ENCODE measurements around the gene PTX3.

PTX3 gene

DNA sequence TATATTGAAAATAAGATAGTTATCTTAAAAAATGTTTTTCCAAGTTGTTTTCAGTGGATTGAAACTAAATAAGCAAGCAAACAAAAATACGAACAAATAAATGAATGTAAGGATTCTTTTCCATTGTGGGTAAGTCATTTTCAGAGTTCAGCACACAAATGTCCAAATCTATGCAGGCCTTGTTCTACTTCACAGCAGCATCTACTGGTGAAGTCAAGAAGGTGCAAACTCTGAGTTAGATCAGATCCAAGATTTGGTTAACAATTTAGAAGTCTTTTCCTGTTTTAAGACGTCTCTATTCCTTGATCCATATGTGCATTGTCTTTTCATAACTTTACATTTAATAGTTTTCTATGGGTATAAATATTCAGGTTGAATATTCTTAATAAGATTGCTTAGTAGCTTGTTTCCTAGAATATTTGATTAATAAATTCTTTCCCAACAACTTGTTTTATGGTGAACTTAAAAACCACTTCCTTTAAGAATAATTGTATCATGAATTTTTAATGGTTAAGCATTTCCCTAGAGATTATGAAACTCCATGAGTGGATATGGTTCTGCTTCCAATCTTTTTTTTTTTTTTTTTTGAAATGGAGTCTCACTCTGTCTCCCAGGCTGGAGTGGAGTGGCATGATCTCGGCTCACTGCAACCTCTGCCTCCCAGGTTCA is 10.5 kb downstream of the PTX3 start:
- H3K4me3 Mint-ChIP-seq = no peak overlapping the region
- no peaks in the 10 kb centered on the region for H3K4me1 Mint-ChIP-seq
- H3K27ac Mint-ChIP-seq = no peak overlapping the region
- no peaks in the 10 kb centered on the region for H3K36me3 Mint-ChIP-seq
- H3K9me3 Mint-ChIP-seq = no peaks in the 10 kb centered on the region
- H3K27me3 Mint-ChIP-seq = no peaks in the 10 kb centered on the region

DNA sequence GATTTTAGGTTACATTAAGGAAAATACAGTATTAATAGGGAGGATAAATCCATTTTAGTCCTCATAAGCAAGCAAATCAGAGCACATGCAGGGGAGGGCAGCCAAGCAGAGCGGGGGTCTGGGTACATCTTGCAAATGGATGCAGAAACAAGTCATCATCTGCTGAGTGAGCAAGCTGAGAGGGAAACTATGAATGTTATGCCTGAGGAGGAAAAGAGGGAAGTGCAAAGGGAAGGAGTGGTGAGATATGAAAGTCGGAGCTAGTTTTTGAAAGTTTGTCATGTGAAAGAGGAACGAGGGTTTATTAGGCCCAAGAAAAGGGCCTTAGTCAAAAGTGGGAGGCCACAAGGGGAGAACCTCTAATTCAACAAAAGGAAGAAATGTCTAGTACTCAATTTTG is 15.4 kb downstream of the PTX3 start:
- H3K27me3 Mint-ChIP-seq = peaks cover 4% of the 10 kb centered on the region
- H3K4me1 Mint-ChIP-seq = no peaks in the 10 kb centered on the region
- no peak overlapping the region for H3K4me3 Mint-ChIP-seq
- no peak overlapping the region for H3K27ac Mint-ChIP-seq
- no peaks in the 10 kb centered on the region for H3K9me3 Mint-ChIP-seq
- H3K36me3 Mint-ChIP-seq = no peaks in the 10 kb centered on the region

DNA sequence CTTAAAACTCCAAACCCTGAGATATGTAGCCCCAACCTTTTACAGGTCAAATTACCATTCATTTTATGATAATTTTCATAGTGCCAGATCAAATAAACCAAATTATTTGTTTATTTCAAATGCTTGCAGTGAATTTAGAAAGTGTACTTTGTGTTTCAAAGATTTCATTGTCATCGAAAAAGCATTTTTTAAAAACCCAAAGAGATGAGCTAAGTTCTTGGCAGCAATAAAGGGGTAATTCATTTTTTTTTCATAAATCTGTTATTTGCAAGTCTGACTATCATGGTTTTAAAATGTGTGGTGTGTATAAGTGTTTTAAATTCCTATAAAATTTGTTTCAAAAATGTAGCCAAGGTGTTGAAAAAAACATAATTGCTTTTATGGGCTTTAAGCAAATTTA is 17.2 kb downstream of the PTX3 start:
- H3K4me3 Mint-ChIP-seq = no peak overlapping the region
- peaks cover 6% of the 10 kb centered on the region for H3K27me3 Mint-ChIP-seq
- no peaks in the 10 kb centered on the region for H3K36me3 Mint-ChIP-seq
- H3K27ac Mint-ChIP-seq = no peak overlapping the region
- H3K4me1 Mint-ChIP-seq = no peaks in the 10 kb centered on the region
- H3K9me3 Mint-ChIP-seq = no peaks in the 10 kb centered on the region

DNA sequence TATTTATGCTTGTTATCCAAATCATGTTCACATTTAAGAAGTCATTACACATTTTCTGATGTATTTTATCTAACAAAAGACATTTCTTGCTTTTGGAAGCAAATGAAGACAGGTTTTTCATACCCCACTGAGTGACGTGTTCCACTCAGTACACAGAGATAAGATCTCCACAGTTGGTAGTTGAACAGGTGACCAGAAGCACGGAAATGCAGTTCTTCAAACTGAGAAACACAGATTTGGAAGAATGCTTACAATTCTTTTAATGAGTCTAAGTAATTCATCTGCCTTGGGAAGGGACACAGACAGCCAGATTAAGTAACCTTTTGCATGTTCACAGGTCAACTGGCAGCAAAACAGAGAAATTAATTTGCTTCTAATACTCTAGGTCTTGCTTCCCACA is 23.1 kb downstream of the PTX3 start:
- Mint-ChIP-seq H3K4me3 (no peak overlapping the region), H3K27me3 (peaks cover 17% of the 10 kb centered on the region), H3K27ac (no peak overlapping the region)

DNA sequence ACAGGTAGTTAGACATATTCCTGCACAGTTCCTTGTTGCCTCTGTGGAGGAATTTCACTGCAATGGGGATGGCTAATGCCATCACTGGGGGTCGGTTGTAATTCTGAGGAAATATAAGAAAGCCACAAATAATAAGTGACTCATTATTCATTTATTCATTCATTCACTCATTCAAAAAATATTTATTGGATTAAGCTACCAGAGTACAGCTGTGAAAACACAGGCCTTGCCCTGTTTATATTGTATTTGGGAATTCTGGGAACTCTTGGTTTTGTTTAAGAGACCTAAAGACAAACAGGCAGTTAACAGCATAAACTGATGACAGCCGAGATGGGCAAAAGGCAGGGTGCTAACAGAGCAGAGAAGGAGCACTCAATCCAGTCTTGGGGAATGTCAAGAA is 23.6 kb downstream of the PTX3 start:
- H3K27ac Mint-ChIP-seq = no peak overlapping the region
- no peaks in the 10 kb centered on the region for H3K36me3 Mint-ChIP-seq
- no peaks in the 10 kb centered on the region for H3K9me3 Mint-ChIP-seq
- peaks cover 17% of the 10 kb centered on the region for H3K27me3 Mint-ChIP-seq
- H3K4me1 Mint-ChIP-seq = no peaks in the 10 kb centered on the region
- no peak overlapping the region for H3K4me3 Mint-ChIP-seq

More for the DNA sequence above, 23.1 kb downstream of the PTX3 start:
- no peaks in the 10 kb centered on the region for H3K36me3 Mint-ChIP-seq
- H3K4me1 Mint-ChIP-seq = no peaks in the 10 kb centered on the region
- H3K9me3 Mint-ChIP-seq = no peaks in the 10 kb centered on the region

DNA sequence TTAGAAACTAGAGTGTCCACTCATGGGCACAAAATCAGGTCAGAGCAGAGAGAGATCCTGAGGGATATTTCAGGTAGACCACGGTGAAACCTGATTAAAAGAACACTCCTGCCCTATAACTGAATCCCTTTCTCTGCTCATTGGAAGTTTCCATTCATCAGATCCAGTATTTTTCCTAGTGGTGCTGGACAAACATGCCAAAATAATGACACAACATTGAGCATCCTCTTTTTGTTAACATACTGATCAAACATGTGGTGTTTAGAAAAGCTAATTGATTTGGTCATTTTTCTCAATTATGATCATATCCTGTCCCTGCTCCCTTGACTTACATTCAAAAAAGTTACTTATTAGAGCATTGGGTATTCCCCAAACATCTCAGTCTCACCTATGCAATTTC is 27.2 kb downstream of the PTX3 start:
- Mint-ChIP-seq H3K4me1 (no peaks in the 10 kb centered on the region), H3K27ac (no peak overlapping the region), H3K36me3 (no peaks in the 10 kb centered on the region), H3K4me3 (no peak overlapping the region), H3K9me3 (no peaks in the 10 kb centered on the region), H3K27me3 (peaks cover 16% of the 10 kb centered on the region)

DNA sequence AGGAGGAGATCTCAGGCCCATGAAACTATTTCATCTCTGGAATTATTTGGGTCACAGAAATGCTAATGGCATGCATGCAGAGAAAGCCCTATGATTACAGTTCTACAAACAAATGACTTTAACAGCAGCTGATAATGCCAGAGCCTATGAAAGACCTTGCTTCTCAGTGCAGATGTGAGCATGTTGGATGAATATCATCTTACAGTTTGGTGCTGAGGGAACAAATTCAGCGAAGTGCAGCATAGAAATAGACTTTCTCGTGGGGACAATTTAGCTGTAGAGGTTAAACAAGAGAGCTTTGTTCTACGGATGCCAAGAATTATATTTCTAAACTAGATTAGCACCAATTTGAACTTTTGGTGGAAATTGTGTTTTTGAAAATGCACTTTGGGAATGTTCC is 27.7 kb downstream of the PTX3 start:
- Mint-ChIP-seq H3K27me3 (peaks cover 16% of the 10 kb centered on the region), H3K9me3 (no peaks in the 10 kb centered on the region), H3K27ac (no peak overlapping the region), H3K36me3 (no peaks in the 10 kb centered on the region), H3K4me3 (no peak overlapping the region), H3K4me1 (no peaks in the 10 kb centered on the region)

DNA sequence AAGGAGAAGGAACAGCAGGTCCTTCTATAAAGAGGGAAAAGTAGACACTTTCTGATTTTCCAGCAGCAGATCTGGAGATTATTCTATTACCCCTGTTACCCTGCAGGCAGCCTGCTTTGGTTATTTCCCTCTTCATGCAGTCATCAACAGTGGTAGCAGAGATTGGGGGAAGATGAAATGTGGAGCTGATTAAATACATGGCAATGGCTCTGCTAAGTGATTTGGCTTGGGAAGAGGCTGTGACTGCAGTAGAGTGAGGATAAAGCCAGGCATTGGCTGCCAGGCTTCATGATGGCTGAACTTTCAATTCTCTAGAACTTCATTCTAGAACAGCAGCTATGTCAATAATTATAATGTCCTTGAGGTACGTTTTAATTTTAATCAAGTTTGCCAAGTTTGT is 29.1 kb downstream of the PTX3 start:
- H3K4me1 Mint-ChIP-seq = no peaks in the 10 kb centered on the region
- no peak overlapping the region for H3K27ac Mint-ChIP-seq
- H3K9me3 Mint-ChIP-seq = no peaks in the 10 kb centered on the region
- no peak overlapping the region for H3K4me3 Mint-ChIP-seq
- H3K27me3 Mint-ChIP-seq = peaks cover 6% of the 10 kb centered on the region
- no peaks in the 10 kb centered on the region for H3K36me3 Mint-ChIP-seq

DNA sequence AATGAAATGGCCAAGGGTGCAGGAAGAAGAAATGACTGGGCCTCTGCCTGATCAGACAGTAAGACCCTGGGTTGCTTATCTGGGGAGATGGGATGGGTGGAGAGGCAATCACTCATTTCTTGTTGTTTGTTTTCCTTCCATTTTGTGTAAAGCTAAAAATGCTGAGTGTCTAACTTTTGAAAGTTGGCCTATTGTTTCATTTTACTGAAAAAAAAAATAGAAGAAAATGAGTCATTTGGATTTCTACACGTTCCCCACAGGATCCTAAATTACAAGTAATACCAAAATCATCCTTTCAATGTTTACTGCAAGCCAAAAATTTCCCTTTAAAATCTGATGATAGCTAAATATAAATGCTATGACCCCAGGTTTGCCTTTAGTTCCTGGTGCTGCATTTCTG is 30.6 kb downstream of the PTX3 start:
- Mint-ChIP-seq H3K36me3 (no peaks in the 10 kb centered on the region), H3K4me1 (no peaks in the 10 kb centered on the region), H3K9me3 (no peaks in the 10 kb centered on the region), H3K27me3 (peaks cover 6% of the 10 kb centered on the region), H3K4me3 (no peak overlapping the region), H3K27ac (no peak overlapping the region)

DNA sequence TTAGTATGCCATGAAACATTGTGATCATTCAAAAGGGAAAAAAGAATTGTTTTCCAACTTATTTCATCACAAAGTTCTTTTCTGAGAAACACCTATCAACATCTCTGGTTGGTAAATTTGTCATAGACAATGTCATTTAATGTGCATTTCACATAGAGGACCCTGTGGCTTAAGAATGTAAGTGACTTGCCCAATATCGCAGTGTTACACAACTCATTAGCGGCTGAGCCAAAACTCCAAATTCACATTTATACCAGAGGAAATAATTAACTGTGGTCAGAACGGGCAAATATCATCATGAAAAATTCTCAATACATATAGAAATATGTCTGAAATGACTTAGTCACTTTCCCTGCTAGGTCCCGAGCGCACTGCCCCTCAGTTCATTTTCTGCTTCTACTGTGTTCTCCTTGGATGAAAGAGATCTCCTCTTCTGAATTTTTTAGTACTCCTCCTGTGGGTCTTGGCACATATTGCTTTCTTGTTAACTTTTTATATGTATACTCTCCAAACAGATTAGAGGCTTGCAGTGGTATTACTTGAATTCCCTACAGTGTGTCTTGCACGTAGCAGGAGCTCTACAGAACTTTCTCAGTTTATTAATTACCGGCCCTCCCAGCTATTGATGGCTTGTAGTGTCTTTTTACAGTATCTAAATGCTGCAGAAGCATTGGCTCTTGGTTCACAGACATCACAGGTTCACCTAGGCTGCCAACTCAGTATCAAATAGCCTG is 33.1 kb downstream of the PTX3 start:
- peaks cover 3% of the 10 kb centered on the region for H3K27me3 Mint-ChIP-seq
- H3K27ac Mint-ChIP-seq = no peak overlapping the region
- H3K9me3 Mint-ChIP-seq = no peaks in the 10 kb centered on the region
- no peaks in the 10 kb centered on the region for H3K36me3 Mint-ChIP-seq
- H3K4me1 Mint-ChIP-seq = no peaks in the 10 kb centered on the region
- no peak overlapping the region for H3K4me3 Mint-ChIP-seq

DNA sequence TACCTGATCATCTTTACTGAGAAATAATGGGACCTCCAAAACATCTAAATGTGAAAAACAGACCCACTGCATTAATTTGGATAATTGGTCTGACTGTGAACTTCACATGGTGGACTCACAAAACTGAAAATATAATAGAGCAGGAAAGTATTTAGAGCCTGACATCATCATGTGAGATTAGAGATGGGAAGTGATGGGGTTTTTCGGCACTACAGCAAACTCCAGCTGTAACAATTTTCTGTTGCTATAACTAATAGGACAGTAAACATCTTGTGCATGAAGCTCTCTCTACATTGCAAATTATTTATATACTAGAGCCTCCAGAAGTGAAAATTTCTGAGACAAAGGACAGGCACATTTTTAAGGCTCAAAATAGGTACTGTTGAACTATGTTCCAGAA is 34.4 kb downstream of the PTX3 start:
- H3K36me3 Mint-ChIP-seq = no peaks in the 10 kb centered on the region
- H3K27ac Mint-ChIP-seq = no peak overlapping the region
- H3K9me3 Mint-ChIP-seq = no peaks in the 10 kb centered on the region
- peaks cover 3% of the 10 kb centered on the region for H3K27me3 Mint-ChIP-seq
- H3K4me1 Mint-ChIP-seq = no peaks in the 10 kb centered on the region
- H3K4me3 Mint-ChIP-seq = no peak overlapping the region

DNA sequence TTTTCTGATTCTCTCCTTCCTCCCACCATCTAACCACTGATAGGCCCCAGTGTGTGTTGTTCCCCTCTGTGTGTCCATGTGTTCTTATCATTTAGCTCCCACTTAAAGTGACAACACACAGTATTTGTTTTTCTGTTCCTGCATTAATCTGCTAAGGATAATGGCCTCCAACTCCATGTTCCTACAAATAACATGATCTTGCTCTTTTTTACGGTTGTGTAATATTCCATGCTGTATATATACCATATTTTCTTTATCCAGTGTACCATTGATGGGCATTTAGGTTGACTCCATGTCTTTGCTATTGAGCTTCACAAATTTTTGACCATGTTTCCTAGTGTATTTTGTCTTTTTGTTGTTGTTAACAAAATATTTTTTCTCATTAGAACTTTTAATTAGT is 36.0 kb downstream of the PTX3 start:
- Mint-ChIP-seq H3K9me3 (no peaks in the 10 kb centered on the region), H3K4me1 (no peaks in the 10 kb centered on the region), H3K27ac (no peak overlapping the region), H3K36me3 (no peaks in the 10 kb centered on the region), H3K4me3 (no peak overlapping the region), H3K27me3 (no peaks in the 10 kb centered on the region)

DNA sequence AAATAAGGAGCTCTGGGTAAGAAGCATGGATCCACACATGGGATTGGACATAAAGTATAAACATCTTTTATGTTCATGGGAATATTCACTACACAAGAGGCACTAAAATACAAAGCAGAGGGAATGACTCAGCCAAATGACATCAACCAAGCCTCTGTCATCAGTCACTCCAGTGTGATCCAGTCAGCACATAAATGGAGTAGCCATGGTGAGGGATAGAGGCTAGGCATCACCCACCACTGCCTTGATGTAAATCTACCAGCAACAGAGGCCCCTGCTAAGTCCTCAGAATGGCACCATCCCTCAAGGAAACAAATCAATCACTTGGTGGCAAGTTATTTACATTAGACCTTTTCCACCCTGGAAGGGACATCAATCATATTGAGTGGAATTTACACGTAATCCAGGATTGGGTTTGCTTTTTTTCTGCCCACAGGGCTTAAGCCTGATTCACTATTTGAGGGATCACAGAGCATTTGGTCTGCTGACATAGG is 39.3 kb downstream of the PTX3 start:
- no peak overlapping the region for H3K4me3 Mint-ChIP-seq
- no peaks in the 10 kb centered on the region for H3K9me3 Mint-ChIP-seq
- H3K27me3 Mint-ChIP-seq = peaks cover 2% of the 10 kb centered on the region
- no peaks in the 10 kb centered on the region for H3K36me3 Mint-ChIP-seq
- H3K4me1 Mint-ChIP-seq = no peaks in the 10 kb centered on the region
- no peak overlapping the region for H3K27ac Mint-ChIP-seq

DNA sequence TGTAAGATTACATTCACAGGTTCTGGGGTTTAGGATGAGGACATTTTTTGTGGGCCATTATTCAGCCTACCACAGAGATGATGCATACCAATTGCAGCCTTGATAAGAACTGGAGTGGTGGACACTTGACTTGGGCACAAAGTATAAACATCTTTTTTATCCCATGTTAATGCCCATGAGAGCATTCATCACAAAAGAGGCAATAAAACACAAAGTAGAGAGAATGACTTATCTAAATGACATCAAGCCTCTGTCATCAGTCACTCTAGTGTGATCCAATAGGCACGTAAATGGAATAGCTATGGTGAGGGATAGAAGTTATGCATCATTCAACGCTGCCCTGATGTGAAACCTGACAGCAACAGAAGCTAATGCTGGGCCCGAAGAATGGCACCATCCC is 40.8 kb downstream of the PTX3 start:
- Mint-ChIP-seq H3K36me3 (no peaks in the 10 kb centered on the region), H3K9me3 (no peaks in the 10 kb centered on the region), H3K4me1 (no peaks in the 10 kb centered on the region), H3K4me3 (no peak overlapping the region), H3K27me3 (peaks cover 2% of the 10 kb centered on the region), H3K27ac (no peak overlapping the region)

DNA sequence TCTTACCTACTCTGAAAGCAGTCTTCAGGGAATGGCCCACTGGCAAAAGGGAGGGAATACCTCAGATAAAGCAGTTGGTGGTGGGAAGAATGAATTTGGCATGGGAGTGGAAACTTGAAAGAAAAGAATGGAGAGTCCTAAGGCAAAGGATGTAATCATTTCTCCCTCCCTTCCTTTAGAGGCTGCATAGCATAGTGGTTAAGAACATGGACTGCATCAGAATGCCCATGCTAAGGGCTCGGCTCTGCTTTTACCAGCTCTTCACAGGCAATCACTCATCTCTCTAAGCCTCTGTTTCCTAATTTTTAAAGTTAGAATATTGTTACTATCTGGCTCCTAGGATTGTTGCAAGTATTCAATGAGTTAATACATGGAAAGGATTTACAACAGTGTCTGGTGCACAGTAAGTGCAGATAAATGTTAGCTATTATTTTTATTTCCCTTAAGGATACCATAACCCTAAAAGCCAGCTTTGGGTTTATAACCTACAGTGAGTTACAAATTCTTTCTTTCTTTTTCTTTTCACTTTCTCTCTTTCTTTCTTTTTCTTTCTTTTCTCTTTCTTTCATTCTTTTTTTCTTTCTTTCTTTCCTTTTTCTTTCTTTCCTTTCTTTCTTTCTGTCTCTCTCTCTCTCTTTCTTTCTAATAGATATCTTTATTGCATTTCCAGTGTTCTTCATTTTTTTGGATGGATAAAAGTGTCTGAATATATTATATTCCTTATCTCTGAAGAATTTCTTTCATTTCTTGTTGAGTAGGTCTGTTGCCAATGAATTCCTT is 43.0 kb downstream of the PTX3 start:
- Mint-ChIP-seq H3K9me3 (no peaks in the 10 kb centered on the region), H3K4me1 (no peaks in the 10 kb centered on the region)

DNA sequence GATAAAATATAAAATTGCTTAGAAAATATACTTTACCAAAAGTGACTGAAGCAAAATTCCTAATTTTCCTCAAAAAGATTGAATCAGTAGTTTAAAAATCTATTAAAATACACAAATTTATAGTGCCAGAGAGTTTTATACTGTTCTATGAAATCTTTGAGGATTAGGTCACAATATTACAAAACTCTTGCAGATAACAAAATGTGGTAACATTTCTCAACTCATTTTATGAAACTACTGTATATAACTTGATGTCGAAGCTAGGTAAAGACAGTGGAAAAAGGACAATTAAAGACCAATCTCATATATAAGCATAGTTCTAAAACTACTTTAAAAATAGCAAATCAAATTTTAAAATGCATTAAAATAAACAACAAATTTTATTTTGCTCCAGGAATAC is 50.7 kb downstream of the PTX3 start:
- H3K4me3 Mint-ChIP-seq = no peak overlapping the region
- H3K27ac Mint-ChIP-seq = no peak overlapping the region
- H3K9me3 Mint-ChIP-seq = no peaks in the 10 kb centered on the region
- H3K4me1 Mint-ChIP-seq = no peaks in the 10 kb centered on the region
- no peaks in the 10 kb centered on the region for H3K36me3 Mint-ChIP-seq
- H3K27me3 Mint-ChIP-seq = peaks cover 12% of the 10 kb centered on the region

More for the DNA sequence above, 43.0 kb downstream of the PTX3 start:
- peaks cover 11% of the 10 kb centered on the region for H3K27me3 Mint-ChIP-seq
- H3K27ac Mint-ChIP-seq = no peak overlapping the region
- H3K4me3 Mint-ChIP-seq = no peak overlapping the region
- no peaks in the 10 kb centered on the region for H3K36me3 Mint-ChIP-seq

All from activated naive CD4-positive, alpha-beta T cell treated with anti-CD3 and anti-CD28 coated beads, Interleukin-2, amount 50 U/mL, for 24 hours (primary cell).